Measurements from ENCODE around the gene NF2.

GRCh38 chr22:29729161-29729560 lies 125.7 kb downstream of the NF2 start:
- no peak for TF ChIP-seq CTCF (IDR thresholded peaks at IDR 0.05; ENCODE audit: insufficient read depth, low read length, poor library complexity, severe bottlenecking)
- no peak for TF ChIP-seq EZH2phosphoT487 (conservative IDR thresholded peaks at IDR 0.05; ENCODE audit: low read length)
